ENCODE measurements around the gene COX5B. TPM values are rescaled to one million over a fixed set of nuclear protein-coding genes. Genes with fewer than 3 reads are reported as not detected.

COX5B gene
- polyA plus RNA-seq, 4 donors: 213 to 1,324 (median 783) TPM

DNA sequence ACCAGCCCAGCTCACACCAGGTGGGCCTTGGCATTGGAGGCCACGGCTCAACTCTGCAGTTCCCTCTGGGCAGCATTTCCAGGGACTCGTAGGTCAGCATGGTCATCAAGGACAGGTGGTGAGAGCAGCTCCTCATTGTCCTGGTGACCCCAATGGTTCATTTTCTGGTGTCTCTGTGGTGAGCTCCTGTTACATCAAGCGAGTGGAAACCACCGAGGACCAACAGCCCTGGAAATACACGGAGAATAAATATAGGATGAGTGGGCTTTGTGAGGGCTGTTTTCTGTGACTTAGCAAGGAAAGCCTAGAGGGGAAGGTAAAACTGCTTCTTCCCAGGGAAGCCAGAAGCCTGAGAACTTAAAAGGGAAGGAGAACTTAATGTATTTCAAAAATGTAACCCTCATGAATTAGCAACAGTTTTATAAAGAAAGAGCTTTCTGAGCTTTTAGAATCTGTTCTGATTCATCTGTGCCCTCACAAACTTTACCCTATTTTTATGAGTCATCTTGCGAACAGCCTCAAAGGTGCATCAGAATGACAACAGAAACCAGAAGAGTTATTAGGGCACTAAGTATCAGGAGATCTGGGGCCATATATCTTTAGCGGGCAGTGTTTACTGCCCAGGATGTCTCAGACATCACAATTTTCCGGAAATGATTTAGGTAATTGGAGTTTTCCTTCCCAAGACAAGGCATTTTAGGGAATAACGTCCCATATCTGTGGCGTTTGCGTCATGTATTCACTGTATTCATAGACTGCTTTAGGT lies 42.4 kb downstream of the COX5B start:
- DNase-seq (no peak), FAIRE-seq (no peak)
- no peaks in the 10 kb centered on the region for H3K36me3 ChIP-seq (ENCODE audit: control insufficient read depth in 3 of 3, insufficient read depth in 2 of 3, low read depth in 1 of 3, low read length in 3 of 3)
- no peaks in the 10 kb centered on the region for H3K27me3 ChIP-seq (ENCODE audit: control insufficient read depth in 3 of 3, insufficient read depth in 3 of 3, low read length in 3 of 3)
- H3K4me3 ChIP-seq (ENCODE audit: low read depth in 1 of 3, low read length in 3 of 3): no peak overlapping the region
- H3K9me3 ChIP-seq (ENCODE audit: control insufficient read depth in 2 of 2, insufficient read depth in 1 of 2, low read depth in 1 of 2, low read length in 1 of 2): no peaks in the 10 kb centered on the region
- H3K4me1 ChIP-seq (ENCODE audit: control insufficient read depth in 3 of 3, insufficient read depth in 2 of 3, low read depth in 1 of 3, low read length in 2 of 3): no peaks in the 10 kb centered on the region
- no peak overlapping the region for H3K27ac ChIP-seq (ENCODE audit: low read depth in 1 of 3, low read length in 2 of 3)
- WGBS, 3 donors: 67 to 83% (median 78%) methylated on average over 9 to 11 of the region's 11 CpGs

DNA sequence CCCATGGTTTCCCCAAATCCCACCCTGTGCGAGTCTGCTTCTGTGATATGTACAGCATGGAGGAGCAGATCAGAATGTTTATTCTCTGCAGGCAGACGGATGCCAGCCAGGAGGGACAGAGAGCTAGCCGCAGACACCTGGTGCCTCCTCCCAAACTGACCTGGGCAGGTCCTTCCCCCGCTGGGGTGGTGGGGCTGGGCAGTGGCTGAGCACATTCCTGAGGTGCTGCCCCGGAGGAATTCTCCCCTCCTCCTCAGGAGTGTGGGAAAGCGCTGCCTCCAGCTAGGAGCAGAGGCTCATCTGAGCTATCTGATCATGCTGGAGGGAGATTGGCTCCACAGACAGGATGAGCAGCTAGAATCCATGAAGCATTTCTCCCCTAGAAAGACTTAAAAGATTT lies 45.3 kb downstream of the COX5B start:
- Histone ChIP-seq H3K4me1 (ENCODE audit: control insufficient read depth in 3 of 3, insufficient read depth in 2 of 3, low read depth in 1 of 3, low read length in 2 of 3) (no peaks in the 10 kb centered on the region), H3K27ac (ENCODE audit: low read depth in 1 of 3, low read length in 2 of 3) (no peak overlapping the region), H3K36me3 (ENCODE audit: control insufficient read depth in 3 of 3, insufficient read depth in 2 of 3, low read depth in 1 of 3, low read length in 3 of 3) (no peaks in the 10 kb centered on the region), H3K4me3 (ENCODE audit: low read depth in 1 of 3, low read length in 3 of 3) (no peak overlapping the region), H3K27me3 (ENCODE audit: control insufficient read depth in 3 of 3, insufficient read depth in 3 of 3, low read length in 3 of 3) (no peaks in the 10 kb centered on the region), H3K9me3 (ENCODE audit: control insufficient read depth in 2 of 2, insufficient read depth in 1 of 2, low read depth in 1 of 2, low read length in 1 of 2) (peaks cover 0 to 3% of the 10 kb centered on the region in 2 donors)
- WGBS, 3 donors: 65 to 80% (median 66%) methylated on average over 6 of the region's 6 CpGs
- FAIRE-seq (no peak), DNase-seq (no peak)

DNA sequence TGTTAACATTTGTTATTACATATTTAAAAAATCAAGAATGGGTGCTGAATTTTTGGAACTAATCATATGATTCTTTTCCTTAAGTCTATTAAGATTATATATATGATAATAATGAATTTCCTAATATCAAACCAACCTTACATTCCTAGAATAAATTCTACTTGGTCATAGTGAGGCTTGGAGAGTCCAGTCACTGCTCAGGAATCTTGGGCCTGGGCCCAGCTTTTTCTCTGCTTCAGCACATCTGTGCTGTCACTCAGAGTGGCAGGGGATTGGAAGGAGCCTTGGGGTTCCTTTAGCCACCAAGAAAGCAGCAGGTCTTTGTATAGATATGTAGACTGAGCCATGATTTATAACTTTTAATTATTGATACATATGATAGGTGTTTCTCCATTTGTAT lies 47.6 kb downstream of the COX5B start:
- Histone ChIP-seq H3K4me3 (ENCODE audit: low read depth in 1 of 3, low read length in 3 of 3) (no peak overlapping the region), H3K27me3 (ENCODE audit: control insufficient read depth in 3 of 3, insufficient read depth in 3 of 3, low read length in 3 of 3) (no peaks in the 10 kb centered on the region), H3K4me1 (ENCODE audit: control insufficient read depth in 3 of 3, insufficient read depth in 2 of 3, low read depth in 1 of 3, low read length in 2 of 3) (no peaks in the 10 kb centered on the region), H3K27ac (ENCODE audit: low read depth in 1 of 3, low read length in 2 of 3) (no peak overlapping the region), H3K36me3 (ENCODE audit: control insufficient read depth in 3 of 3, insufficient read depth in 2 of 3, low read depth in 1 of 3, low read length in 3 of 3) (no peaks in the 10 kb centered on the region), H3K9me3 (ENCODE audit: control insufficient read depth in 2 of 2, insufficient read depth in 1 of 2, low read depth in 1 of 2, low read length in 1 of 2) (peaks cover 0 to 3% of the 10 kb centered on the region in 2 donors)
- DNase-seq (no peak), FAIRE-seq (no peak)

DNA sequence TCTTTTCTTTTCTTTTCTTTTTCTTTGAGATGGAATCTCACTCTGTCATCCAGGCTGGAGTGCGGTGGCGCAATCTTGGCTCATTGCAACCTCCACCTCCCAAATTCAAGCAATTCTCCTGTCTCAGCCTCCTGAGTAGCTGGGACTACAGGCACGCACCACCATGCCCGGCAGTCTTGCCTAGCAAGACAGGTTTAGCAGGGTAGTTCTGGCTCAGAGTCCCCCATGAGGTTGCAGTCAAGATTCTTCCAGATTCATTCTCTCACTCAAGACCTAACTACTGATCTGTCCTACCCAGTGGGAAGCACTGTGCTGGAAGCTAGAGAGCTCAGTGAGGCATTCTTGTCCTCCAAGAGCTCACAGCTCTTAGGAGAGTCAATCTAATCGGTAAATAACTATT lies 49.9 kb downstream of the COX5B start:
- no peaks in the 10 kb centered on the region for H3K4me1 ChIP-seq (ENCODE audit: control insufficient read depth in 3 of 3, insufficient read depth in 2 of 3, low read depth in 1 of 3, low read length in 2 of 3)
- 85 to 94% (median 93%) methylated on average over 5 of the region's 5 CpGs for WGBS, 3 donors
- H3K27ac ChIP-seq (ENCODE audit: low read depth in 1 of 3, low read length in 2 of 3): no peak overlapping the region
- no peak for DNase-seq
- no peaks in the 10 kb centered on the region for H3K36me3 ChIP-seq (ENCODE audit: control insufficient read depth in 3 of 3, insufficient read depth in 2 of 3, low read depth in 1 of 3, low read length in 3 of 3)
- peaks cover 0 to 3% of the 10 kb centered on the region in 2 donors for H3K9me3 ChIP-seq (ENCODE audit: control insufficient read depth in 2 of 2, insufficient read depth in 1 of 2, low read depth in 1 of 2, low read length in 1 of 2)
- no peaks in the 10 kb centered on the region for H3K27me3 ChIP-seq (ENCODE audit: control insufficient read depth in 3 of 3, insufficient read depth in 3 of 3, low read length in 3 of 3)
- no peak overlapping the region for H3K4me3 ChIP-seq (ENCODE audit: low read depth in 1 of 3, low read length in 3 of 3)
- FAIRE-seq: no peak

DNA sequence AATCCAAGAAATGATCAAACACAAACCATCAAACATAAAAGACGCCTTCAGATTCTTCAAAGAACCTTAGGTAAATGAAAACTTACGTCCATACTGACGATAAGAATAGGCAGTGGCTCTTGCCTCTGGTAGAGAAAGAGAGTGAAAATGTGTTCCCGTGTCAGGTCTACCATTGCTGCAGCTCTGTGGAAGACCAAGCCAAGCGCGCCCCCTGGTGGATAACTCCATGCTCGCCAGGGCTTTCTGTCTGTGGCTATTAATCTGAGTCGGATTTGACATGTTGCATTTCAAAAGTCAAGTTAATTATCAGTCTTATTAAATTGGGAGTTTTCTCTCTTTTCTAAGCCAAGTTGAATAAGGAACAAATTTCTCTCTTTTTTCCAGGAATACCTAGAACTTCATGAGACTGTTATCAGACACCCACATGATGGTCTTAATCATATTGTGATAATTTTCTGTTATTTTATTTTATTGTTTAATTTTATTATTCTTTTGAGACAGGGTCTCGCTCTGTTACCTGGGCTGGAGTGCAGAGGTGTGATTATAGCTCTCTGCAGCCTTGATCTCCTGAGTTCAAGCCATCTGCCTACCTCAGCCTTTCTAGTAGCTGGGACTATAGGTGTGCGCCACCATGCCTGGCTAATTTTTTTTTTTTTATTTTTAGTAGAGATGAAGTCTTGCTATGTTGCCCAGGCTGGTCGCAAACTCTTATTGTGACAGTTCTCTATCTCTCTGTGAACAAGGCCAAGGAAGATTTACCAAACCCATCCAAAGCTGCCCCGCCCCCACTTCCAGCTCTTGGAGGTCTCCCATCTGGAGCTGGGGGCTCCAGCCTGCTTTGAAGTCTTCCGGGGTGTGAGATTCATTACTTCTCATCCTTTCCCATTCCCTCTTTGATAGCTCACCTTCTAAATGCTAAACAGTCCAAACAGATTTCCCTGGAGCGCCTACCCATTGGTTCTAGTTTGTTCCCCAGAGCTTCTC lies 51.7 kb downstream of the COX5B start:
- Histone ChIP-seq H3K9me3 (ENCODE audit: control insufficient read depth in 2 of 2, insufficient read depth in 1 of 2, low read depth in 1 of 2, low read length in 1 of 2) (peaks cover 0 to 3% of the 10 kb centered on the region in 2 donors), H3K4me3 (ENCODE audit: low read depth in 1 of 3, low read length in 3 of 3) (no peak overlapping the region), H3K27me3 (ENCODE audit: control insufficient read depth in 3 of 3, insufficient read depth in 3 of 3, low read length in 3 of 3) (no peaks in the 10 kb centered on the region), H3K4me1 (ENCODE audit: control insufficient read depth in 3 of 3, insufficient read depth in 2 of 3, low read depth in 1 of 3, low read length in 2 of 3) (no peaks in the 10 kb centered on the region), H3K27ac (ENCODE audit: low read depth in 1 of 3, low read length in 2 of 3) (no peak overlapping the region), H3K36me3 (ENCODE audit: control insufficient read depth in 3 of 3, insufficient read depth in 2 of 3, low read depth in 1 of 3, low read length in 3 of 3) (no peaks in the 10 kb centered on the region)
- FAIRE-seq (peak; percentile 74), DNase-seq (peak; percentile 85 to 89)
- WGBS, 3 donors: 26 to 30% (median 29%) methylated on average over 14 of the region's 14 CpGs

Other genes starting within 250 kb of the COX5B start
- 10 to 100 TPM in 1 of 4 donors, 1 to 10 TPM in 3; 2.4 to 24.0 (median 4.4) TPM for gene ANKRD36B, start 56.2 kb upstream of the COX5B start, polyA plus RNA-seq
- 10 to 100 TPM; 56.6 to 91.2 (median 67.4) TPM for gene ACTR1B, start 18.0 kb downstream of the COX5B start, polyA plus RNA-seq
- gene C2orf92, start 23.7 kb downstream of the COX5B start, polyA plus RNA-seq: 10 to 100 TPM in 2 of 4 donors, 1 to 10 TPM in 2; 1.4 to 16.7 (median 11.1) TPM
- 10 to 100 TPM in 1 of 4 donors, 1 to 10 TPM in 3; 2.5 to 15.9 (median 3.9) TPM for gene ZAP70, start 67.5 kb downstream of the COX5B start, polyA plus RNA-seq